ENCODE data around the gene GNL3. TPM values are rescaled to one million over a fixed set of nuclear protein-coding genes. Genes with fewer than 3 reads are reported as not detected.

GNL3 gene
- total RNA-seq, 1 donor from 2014 or later = 145 TPM

- H3K27me3 Mint-ChIP-seq = no peaks in the 10 kb centered on the region
- intact Hi-C loops (cut with micrococcal nuclease) = loop anchor here (1.0 kb wide), 1 partner anchor 8 kb away; the partner anchor contains the start of gene GNL3
Measured at GRCh38 chr3:52694528-52695189, 8.8 kb downstream of the GNL3 start.

GRCh38 chr3:52695798-52696671, 10.2 kb downstream of the GNL3 start:
- ChIA-PET CTCF (no interaction called here), POLR2A (interaction anchor here (1.4 to 1.6 kb wide), 2 partner anchors 9 kb away, joined by 3 to 5 read pairs; partner anchors contain the start of genes GLT8D1 and SPCS1)
- H3K27ac Mint-ChIP-seq = no peak overlapping the region
- H3K27me3 Mint-ChIP-seq = no peaks in the 10 kb centered on the region
- peaks cover 11% of the 10 kb centered on the region for H3K4me1 Mint-ChIP-seq
- TF ChIP-seq CTCF (IDR thresholded peaks at IDR 0.05) = no peak
- intact Hi-C loops (cut with micrococcal nuclease) = no loop called here
- H3K9me3 Mint-ChIP-seq = no peaks in the 10 kb centered on the region
- no peak for ATAC-seq (ENCODE audit: low read depth)
- H3K4me3 Mint-ChIP-seq = no peak overlapping the region
- H3K36me3 Mint-ChIP-seq (ENCODE audit: low read depth) = peaks cover 76% of the 10 kb centered on the region
- no peak for DNase-seq

More at GRCh38 chr3:52694528-52695189, 8.8 kb downstream of the GNL3 start:
- ChIA-PET CTCF (no interaction called here), POLR2A (no interaction called here)
- TF ChIP-seq CTCF (IDR thresholded peaks at IDR 0.05) = no peak
- ATAC-seq (ENCODE audit: low read depth) (no peak), DNase-seq (no peak)
- no peak overlapping the region for H3K27ac Mint-ChIP-seq
- H3K4me1 Mint-ChIP-seq = peaks cover 11% of the 10 kb centered on the region
- H3K4me3 Mint-ChIP-seq = no peak overlapping the region
- H3K9me3 Mint-ChIP-seq = no peaks in the 10 kb centered on the region
- peaks cover 87% of the 10 kb centered on the region for H3K36me3 Mint-ChIP-seq (ENCODE audit: low read depth)

GRCh38 chr3:52696830-52697631, 11.2 kb downstream of the GNL3 start:
- Mint-ChIP-seq H3K9me3 (no peaks in the 10 kb centered on the region), H3K27ac (peak overlapping the region; percentile 32), H3K4me3 (no peak overlapping the region), H3K4me1 (peaks cover 11% of the 10 kb centered on the region), H3K36me3 (ENCODE audit: low read depth) (peaks cover 67% of the 10 kb centered on the region), H3K27me3 (no peaks in the 10 kb centered on the region)
- TF ChIP-seq CTCF (IDR thresholded peaks at IDR 0.05) = no peak
- DNase-seq = no peak
- no peak for ATAC-seq (ENCODE audit: low read depth)
- intact Hi-C loops (cut with micrococcal nuclease) = no loop called here
- POLR2A ChIA-PET = interaction anchor here (1.4 to 1.6 kb wide), 2 partner anchors 8 to 10 kb away, joined by 3 to 5 read pairs; partner anchors contain the start of genes GLT8D1 and SPCS1
- CTCF ChIA-PET = no interaction called here

GRCh38 chr3:52697632-52697965, 11.8 kb downstream of the GNL3 start:
- POLR2A ChIA-PET = no interaction called here
- Mint-ChIP-seq H3K27me3 (no peaks in the 10 kb centered on the region), H3K4me3 (no peak overlapping the region), H3K4me1 (peaks cover 11% of the 10 kb centered on the region), H3K9me3 (no peaks in the 10 kb centered on the region), H3K36me3 (ENCODE audit: low read depth) (peaks cover 62% of the 10 kb centered on the region), H3K27ac (peak overlapping the region; percentile 32)
- ATAC-seq (ENCODE audit: low read depth) = no peak
- intact Hi-C loops (cut with micrococcal nuclease) = no loop called here
- TF ChIP-seq CTCF (IDR thresholded peaks at IDR 0.05) = no peak
- CTCF ChIA-PET = no interaction called here
- no peak for DNase-seq
